Fibroblast of lung (primary cell): ENCODE results near the gene KRT80. TPM values are rescaled to one million over a fixed set of nuclear protein-coding genes. Genes with fewer than 3 reads are reported as not detected.

Experiments
- DNase-seq, 2 donors: peaks; one replicate each; pipeline versions ENCODE4 v3.0.0 to v3.0.0-alpha.2; 2010; ENCODE audit warnings: low read depth in 2 of 2
- H2AFZ ChIP-seq: 2 replicates; pipeline ENCODE4 v1.5.1; 2012; ENCODE audit warnings: low read length, control low read depth, inconsistent platforms
- H3K27ac ChIP-seq: 2 replicates; pipeline ENCODE4 v1.5.1; 2011; ENCODE audit warnings: low read length, control low read depth; ENCODE audit not compliant: insufficient read depth
- H3K27me3 ChIP-seq: 2 replicates; pipeline ENCODE4 v1.5.1; 2011; ENCODE audit warnings: mild to moderate bottlenecking, low read length; ENCODE audit not compliant: control insufficient read depth, insufficient read depth
- H3K36me3 ChIP-seq: 2 replicates; pipeline ENCODE4 v1.5.1; 2011; ENCODE audit warnings: low read length; ENCODE audit not compliant: control insufficient read depth, insufficient read depth
- H3K4me1 ChIP-seq: 2 replicates; pipeline ENCODE4 v1.5.1; 2011; ENCODE audit warnings: low read length; ENCODE audit not compliant: control insufficient read depth, insufficient read depth; ENCODE audit errors: extremely low read depth
- H3K4me2 ChIP-seq: 2 replicates; pipeline ENCODE4 v1.5.1; 2011; ENCODE audit warnings: low read length, control low read depth; ENCODE audit not compliant: insufficient read depth; ENCODE audit errors: extremely low read depth
- H3K4me3 ChIP-seq, 4 experiments: fragments of 200-600 bp in 1 of 4; sonication (generic) in 1 of 4; replicated peaks in 1 of 4; 2 replicates each; pipeline ENCODE4 v1.5.1; 2011 to 2016; ENCODE audit warnings: low read length in 4 of 4, low read depth in 3 of 4, mild to moderate bottlenecking in 3 of 4, control low read depth in 2 of 4, inconsistent platforms in 1 of 4, mixed read lengths in 1 of 4; ENCODE audit not compliant: insufficient read depth in 1 of 4; ENCODE audit errors: control extremely low read depth in 1 of 4
- H3K79me2 ChIP-seq: 2 replicates; pipeline ENCODE4 v1.5.1; 2012; ENCODE audit warnings: mild to moderate bottlenecking, low read length, inconsistent platforms; ENCODE audit not compliant: control insufficient read depth, insufficient read depth
- H3K9ac ChIP-seq: 2 replicates; pipeline ENCODE4 v1.5.1; 2011; ENCODE audit warnings: mild to moderate bottlenecking, low read length, control low read depth; ENCODE audit not compliant: insufficient read depth
- H3K9me3 ChIP-seq: 2 replicates; pipeline ENCODE4 v1.5.1; 2012; ENCODE audit warnings: low read depth, low read length; ENCODE audit not compliant: control insufficient read depth, insufficient read depth
- H4K20me1 ChIP-seq: 2 replicates; pipeline ENCODE4 v1.5.1; 2011; ENCODE audit warnings: low read length; ENCODE audit not compliant: control insufficient read depth, insufficient read depth; ENCODE audit errors: extremely low read depth
- CTCF ChIP-seq, 2 donors: IDR thresholded peaks in 1 of 2; conservative IDR thresholded peaks in 1 of 2; 1 replicate in 1 of 2; 2 replicates in 1 of 2; pipeline ENCODE4 v1.5.1; 2011 to 2012; ENCODE audit warnings: low read length in 2 of 2, control low read depth in 1 of 2, inconsistent platforms in 1 of 2, low read depth in 1 of 2, mild to moderate bottlenecking in 1 of 2
- EZH2 ChIP-seq: IDR thresholded peaks from 2 replicates; pipeline ENCODE4 v1.5.1; 2012; ENCODE audit warnings: low read length, control low read depth, mild to moderate bottlenecking; ENCODE audit errors: missing control alignments
- polyA plus RNA-seq, 2 donors: library from polyadenylated mRNA; depleted of rRNA in 1 of 2; stranded (reverse) in 1 of 2; unstranded in 1 of 2; fragments of >200 nt; gene quantifications; 2 replicates each; pipeline ENCODE4 v1.2.1, GENCODE V29; 2011 to 2012; ENCODE audit warnings: missing spikeins in 1 of 2
- total RNA-seq: library from RNA; depleted of rRNA; stranded (reverse); fragments of >200 nt; gene quantifications from 2 replicates; pipeline ENCODE4 v1.2.1, GENCODE V29; 2014

The KRT80 gene
- total and polyA plus RNA-seq, 2 donors (not counting 1 experiment from before 2014, with no cell fraction given): 0.17 to 1.0 TPM

- H3K4me1 ChIP-seq: peaks cover 19% of the 10 kb centered on the region
- no peak overlapping the region for H3K4me3 ChIP-seq
- H3K27me3 ChIP-seq: no peaks in the 10 kb centered on the region
- peak in 1 of 2 donors; percentile 52 for DNase-seq
- H2AFZ ChIP-seq: peak overlapping the region; percentile 87
- H3K9ac ChIP-seq: no peak overlapping the region
- H4K20me1 ChIP-seq: no peaks in the 10 kb centered on the region
- no peaks in the 10 kb centered on the region for H3K9me3 ChIP-seq
- H3K79me2 ChIP-seq: no peaks in the 10 kb centered on the region
- no peaks in the 10 kb centered on the region for H3K36me3 ChIP-seq
- peak overlapping the region; percentile 34 for H3K27ac ChIP-seq
- TF ChIP-seq CTCF (conservative IDR thresholded peaks at IDR 0.05 in 1 of 2, IDR thresholded peaks at IDR 0.05 in 1 of 2; ENCODE audit: low read depth in 1 of 2, low read length in 2 of 2): no peak
- peak overlapping the region; percentile 63 for H3K4me2 ChIP-seq
Measured at GRCh38 chr12:52202361-52203078, 10.7 kb upstream of the KRT80 start.

- TF ChIP-seq EZH2 (no peak), CTCF (conservative IDR thresholded peaks at IDR 0.05 in 1 of 2, IDR thresholded peaks at IDR 0.05 in 1 of 2; ENCODE audit: low read depth in 1 of 2, low read length in 2 of 2) (no peak)
- Histone ChIP-seq H3K27ac (no peak overlapping the region), H2AFZ (no peak overlapping the region), H3K9me3 (no peaks in the 10 kb centered on the region), H3K4me3 (no peak overlapping the region), H3K4me1 (peaks cover 17% of the 10 kb centered on the region), H3K27me3 (no peaks in the 10 kb centered on the region), H4K20me1 (no peaks in the 10 kb centered on the region), H3K9ac (no peak overlapping the region), H3K79me2 (no peaks in the 10 kb centered on the region), H3K36me3 (no peaks in the 10 kb centered on the region), H3K4me2 (no peak overlapping the region)
- no peak for DNase-seq
Measured at GRCh38 chr12:52201451-52201839, 9.6 kb upstream of the KRT80 start.

- Histone ChIP-seq H2AFZ (no peak overlapping the region), H3K79me2 (no peaks in the 10 kb centered on the region), H3K9me3 (no peaks in the 10 kb centered on the region), H3K4me1 (peaks cover 17% of the 10 kb centered on the region), H3K36me3 (no peaks in the 10 kb centered on the region), H3K4me2 (no peak overlapping the region), H3K27ac (no peak overlapping the region), H4K20me1 (no peaks in the 10 kb centered on the region), H3K27me3 (no peaks in the 10 kb centered on the region), H3K4me3 (no peak overlapping the region), H3K9ac (no peak overlapping the region)
- DNase-seq: no peak
- no peak for TF ChIP-seq CTCF (conservative IDR thresholded peaks at IDR 0.05 in 1 of 2, IDR thresholded peaks at IDR 0.05 in 1 of 2; ENCODE audit: low read depth in 1 of 2, low read length in 2 of 2)
- no peak for TF ChIP-seq EZH2
Measured at GRCh38 chr12:52200781-52201450, 9.1 kb upstream of the KRT80 start.
